SU-DHL-6 (cell line): Measurements from ENCODE around the gene KCNJ16.

Experiments
- CTCF ChIP-seq: fragments of 200-600 bp; sonication (generic); IDR thresholded peaks from one replicate; pipeline ENCODE4 v1.5.1; 2017; ENCODE audit warnings: antibody characterized with exemption, mild to moderate bottlenecking, low read length, moderate library complexity; ENCODE audit not compliant: insufficient read depth, poor library complexity, severe bottlenecking
- EZH2phosphoT487 ChIP-seq: fragments of 200-600 bp; sonication (generic), shearing (Covaris generic); conservative IDR thresholded peaks from 2 replicates; pipeline ENCODE4 v1.6.1; 2018; ENCODE audit warnings: mild to moderate bottlenecking, antibody characterized with exemption, low read length, moderate library complexity, mixed read lengths

DNA sequence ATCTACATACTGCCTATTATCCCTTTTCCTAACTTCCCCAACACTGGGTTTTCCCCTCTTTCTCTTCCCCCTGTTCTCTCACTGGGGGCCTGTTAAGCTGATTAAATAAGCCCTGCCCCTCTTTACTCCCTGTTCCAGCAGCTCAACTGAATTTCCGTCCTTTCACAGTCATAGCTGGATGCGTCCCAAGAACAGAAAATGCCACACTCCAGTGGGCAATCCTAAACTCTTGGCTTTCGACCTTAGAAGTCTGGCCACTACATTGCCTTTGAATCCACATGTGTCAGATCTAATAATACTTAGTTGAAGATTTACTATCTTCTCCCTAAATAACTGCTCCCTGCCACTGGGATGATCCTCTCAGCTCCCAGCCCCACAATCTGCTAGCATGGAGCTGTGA is 34.5 kb downstream of the KCNJ16 start:
- TF ChIP-seq CTCF = no peak
- TF ChIP-seq EZH2phosphoT487 = no peak
